Breast epithelium (tissue), 3 donors: ENCODE results near the gene MORN1.

ENCODE experiments used
- CTCF ChIP-seq, 3 donors: fragments of 450-650 bp; IDR thresholded peaks; one replicate each; pipeline ENCODE4 v1.5.1; 2016 to 2017; ENCODE audit warnings: antibody characterized with exemption in 3 of 3, mild to moderate bottlenecking in 3 of 3, moderate library complexity in 3 of 3
- POLR2A ChIP-seq: fragments of 450-650 bp; IDR thresholded peaks from one replicate; pipeline ENCODE4 v1.6.1; 2016; ENCODE audit warnings: antibody characterized with exemption, mild to moderate bottlenecking, moderate library complexity
- POLR2AphosphoS5 ChIP-seq, 3 donors: sonication (generic); formaldehyde crosslinking; IDR thresholded peaks; one replicate each; pipeline ENCODE4 v1.6.1; 2017; ENCODE audit warnings: antibody characterized with exemption in 3 of 3

DNA sequence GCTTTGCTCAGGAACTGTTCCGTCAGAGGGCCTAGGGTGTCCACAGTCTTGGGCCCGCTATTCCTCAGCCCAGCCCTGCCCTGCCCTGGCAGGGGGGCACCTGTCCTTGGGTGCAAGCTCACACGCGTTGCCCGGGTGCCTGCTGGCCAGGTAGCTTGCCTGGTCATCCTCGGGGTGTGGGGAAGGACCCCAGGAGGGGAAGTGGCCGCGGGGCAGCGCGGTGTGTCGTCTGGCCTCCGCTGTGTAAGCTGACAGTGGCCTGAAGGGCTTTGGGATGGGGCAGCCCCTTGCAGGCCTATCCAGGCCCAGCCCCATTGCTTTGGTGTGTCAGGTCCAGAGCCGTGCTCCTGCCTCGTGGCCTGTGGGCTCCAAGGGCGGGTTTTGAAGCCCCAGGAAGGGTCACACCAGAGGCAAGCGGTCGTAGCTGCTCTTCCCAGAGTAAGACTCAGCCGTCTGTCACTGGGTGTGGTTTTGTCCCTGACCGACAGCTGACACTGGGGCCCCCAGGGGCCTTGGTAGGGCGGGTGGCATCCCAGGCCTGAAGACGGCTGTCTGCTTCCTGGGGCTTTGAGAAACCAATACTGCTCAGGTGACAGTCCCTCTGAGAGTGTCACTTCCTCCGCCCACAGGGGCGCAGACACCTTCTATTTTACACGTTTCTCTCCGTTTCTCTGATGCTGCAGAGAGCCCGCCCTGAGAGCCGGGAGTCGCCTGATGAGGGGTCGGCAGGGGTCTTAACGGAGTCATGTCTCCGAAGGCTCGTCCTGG, 91.2 kb downstream of the MORN1 start:
- TF ChIP-seq POLR2A (no peak), CTCF (IDR thresholded peaks at IDR 0.05) (no peak), POLR2AphosphoS5 (IDR thresholded peaks at IDR 0.05) (no peak)
